GM19025 (cell line): ENCODE measurements around the gene HSPA1A.
"Not testable (repeated sequence)": the region's sequence is repeated elsewhere in the genome, so short reads cannot be mapped to it uniquely, and the experiment has no call there.

ENCODE experiments used
- ATAC-seq: cut with Tn5 transposase; IDR thresholded peaks from one replicate; pipeline ENCODE4 v1.9.1; 2021; ENCODE audit warnings: mild to moderate bottlenecking, low read depth, moderate library complexity; ENCODE audit not compliant: unreplicated experiment

HSPA1A gene

DNA sequence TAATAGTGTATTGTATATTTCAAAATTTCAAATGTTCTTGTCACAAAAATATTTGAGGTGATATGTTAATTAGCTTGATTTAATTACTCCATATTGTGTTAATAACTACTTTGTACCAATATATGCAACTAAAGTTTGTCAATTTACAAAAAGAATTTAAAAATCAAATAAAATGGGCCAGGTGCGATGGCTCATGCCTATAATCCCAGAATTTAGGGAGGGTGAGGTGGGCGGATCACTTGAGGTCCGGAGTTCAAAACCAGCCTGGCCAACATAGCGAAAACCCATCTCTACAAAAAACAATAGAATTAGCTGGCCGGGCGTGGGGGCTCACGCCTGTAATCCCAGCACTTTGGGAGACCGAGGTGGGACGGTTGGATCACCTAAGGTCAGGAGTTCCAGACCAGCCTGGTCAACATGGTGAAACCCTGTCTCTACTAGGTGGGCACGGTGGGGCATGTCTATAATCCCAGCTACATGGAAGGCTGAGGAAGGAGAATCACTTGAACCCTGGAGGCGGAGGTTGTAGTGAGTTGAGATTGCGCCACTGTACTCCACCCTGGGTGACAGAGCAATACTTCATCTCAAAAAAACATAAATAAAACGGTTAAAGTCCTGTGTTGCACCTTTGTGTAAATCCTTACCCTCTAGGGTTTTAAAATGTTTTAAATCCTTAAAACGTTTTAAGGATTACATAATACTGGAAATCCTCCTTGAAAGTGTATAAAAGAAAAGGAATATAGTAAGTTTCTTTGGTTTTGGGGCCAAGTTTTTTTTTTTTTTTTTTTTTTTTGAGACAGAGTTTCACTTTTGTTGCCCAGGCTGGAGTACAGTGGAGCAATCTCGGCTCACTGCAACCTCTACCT lies 16.2 kb downstream of the HSPA1A start:
- ATAC-seq, result no peak

DNA sequence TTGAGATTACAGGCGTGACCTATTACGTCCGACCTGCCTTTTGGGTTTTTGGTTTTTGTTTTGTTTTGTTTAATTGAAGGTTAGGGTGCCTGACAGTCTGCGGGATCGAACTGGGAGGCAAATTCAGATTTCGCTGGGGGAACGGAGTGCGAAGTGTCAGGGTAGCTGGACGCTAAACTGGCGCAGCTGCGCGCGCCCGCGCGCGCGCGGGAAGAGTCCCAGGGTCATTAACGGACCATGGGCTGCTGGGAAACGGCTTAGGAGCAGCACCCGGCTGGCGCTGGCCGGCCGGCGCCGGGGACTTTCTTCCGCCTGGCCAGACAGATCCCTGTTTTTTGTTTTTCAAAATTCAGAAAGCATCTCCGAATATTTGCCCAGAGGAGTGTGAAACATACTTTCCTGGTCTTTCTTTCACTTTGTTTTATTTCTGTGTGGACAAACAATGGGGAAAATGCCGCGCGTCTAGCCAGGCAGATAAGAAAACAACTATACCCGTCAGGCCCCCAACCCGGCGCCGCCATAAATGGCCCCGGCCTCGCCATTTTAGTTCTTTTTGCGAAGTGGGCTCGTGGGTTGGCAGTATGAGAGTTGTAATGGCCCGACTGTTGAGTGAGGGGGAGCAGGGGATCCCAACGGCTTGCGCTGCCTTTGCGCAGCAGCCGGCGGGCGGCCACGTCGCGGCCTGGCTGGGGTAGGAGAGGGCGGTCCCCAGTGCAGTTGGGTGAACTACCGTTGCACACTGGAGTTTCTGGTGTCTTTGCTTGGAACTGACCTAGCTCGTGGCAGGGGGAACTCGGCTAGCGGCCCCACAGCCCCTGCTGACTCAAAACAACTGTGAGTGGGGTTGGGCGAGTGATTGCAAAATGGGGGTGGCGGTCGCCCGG lies 19.3 kb downstream of the HSPA1A start:
- peak; percentile 43 for ATAC-seq

DNA sequence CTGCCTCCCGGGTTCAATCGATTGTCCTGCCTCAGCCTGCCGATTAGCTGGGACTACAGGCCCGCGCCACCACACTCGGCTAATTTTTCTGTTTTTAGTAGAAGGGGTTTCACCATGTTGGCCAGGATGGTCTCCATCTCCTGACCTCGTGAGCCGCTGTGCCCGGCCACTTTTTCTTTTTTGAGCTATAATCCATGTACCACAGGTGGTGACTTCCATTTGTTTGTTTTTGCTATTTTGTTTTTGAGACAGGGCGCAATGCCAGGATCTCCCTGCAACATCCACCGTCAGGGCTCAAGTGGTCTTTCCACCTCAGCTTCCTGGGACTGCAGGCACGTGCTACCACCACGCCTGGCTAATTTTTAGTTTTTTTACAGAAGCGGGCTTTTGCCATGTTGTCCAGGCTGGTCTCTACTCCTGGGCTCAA lies 20.7 kb downstream of the HSPA1A start:
- ATAC-seq, result no peak

DNA sequence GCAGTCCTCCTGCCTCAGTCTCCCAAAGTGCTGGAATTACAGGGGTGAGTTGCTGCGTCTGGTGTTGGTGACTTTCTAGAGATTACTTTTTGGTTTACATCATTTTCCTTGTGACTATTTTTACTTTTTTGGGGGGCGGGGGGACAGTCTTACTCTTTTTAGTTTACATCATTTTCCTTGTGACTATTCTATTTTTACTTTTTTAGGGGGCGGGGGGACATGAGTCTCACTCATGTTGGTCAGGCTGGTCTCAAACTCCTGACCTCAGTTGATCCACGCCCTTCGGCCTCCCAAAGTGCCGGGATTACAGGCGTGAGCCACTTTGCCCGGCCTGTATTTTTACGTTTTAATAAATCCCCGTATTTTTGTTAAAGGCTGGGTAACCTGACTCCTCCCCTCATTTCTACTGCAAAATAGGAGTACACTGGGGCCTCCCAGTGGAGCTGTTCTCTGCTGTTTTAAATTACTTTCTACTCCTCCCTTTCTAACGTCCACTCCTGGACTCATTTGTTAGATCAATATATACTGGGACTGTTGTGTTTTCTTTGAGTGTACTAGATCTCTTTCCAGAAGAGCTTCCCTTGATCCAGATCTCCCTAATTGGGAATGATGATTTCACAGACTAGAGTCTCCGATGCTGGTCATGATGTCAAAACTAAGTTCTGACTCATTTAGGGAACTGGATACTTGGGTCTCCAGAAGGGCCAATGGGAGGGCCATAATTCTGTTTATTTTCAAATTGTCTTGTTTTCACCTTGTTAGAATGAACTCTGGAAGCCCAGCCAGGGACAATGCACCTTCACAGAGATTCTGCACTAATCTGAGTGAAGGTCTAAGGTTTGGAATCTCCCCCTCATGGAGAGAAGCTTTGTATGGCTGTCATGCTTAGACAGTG lies 21.4 kb downstream of the HSPA1A start:
- no peak for ATAC-seq

DNA sequence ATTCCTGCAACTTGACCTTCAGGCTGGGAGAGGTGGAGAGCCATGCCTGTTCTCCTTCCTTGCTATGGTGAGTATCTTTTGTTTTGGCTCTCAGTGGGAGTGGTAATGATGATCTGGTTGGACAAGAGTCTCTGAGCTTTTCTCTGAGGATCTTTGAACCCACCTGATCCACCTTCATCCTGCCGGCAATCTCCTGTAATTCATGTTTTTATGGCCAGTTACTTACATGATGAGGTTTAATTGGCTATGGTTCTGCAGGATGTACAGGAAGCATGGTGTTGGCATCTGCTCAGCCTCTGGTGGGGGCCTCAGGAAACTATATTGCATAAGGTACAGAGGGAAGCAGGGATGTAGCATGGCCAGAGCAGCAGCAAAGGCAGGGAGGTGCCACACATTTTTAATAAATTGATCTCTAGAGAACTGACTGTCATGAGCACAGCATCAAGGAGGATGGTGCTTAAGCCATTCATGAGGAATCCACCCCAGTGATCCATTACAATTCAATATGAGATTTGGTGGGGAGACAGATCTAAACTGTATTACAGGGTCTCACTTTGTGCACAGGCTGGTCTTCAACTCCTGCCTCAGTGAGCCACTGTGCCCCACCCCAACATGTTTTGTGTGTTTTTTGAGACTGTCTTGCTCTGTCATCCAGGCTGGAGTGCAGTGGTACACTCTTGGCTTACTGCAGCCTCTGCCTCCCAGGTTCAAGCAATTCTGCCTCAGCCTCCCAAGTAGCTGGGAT lies 22.2 kb downstream of the HSPA1A start:
- no peak for ATAC-seq

DNA sequence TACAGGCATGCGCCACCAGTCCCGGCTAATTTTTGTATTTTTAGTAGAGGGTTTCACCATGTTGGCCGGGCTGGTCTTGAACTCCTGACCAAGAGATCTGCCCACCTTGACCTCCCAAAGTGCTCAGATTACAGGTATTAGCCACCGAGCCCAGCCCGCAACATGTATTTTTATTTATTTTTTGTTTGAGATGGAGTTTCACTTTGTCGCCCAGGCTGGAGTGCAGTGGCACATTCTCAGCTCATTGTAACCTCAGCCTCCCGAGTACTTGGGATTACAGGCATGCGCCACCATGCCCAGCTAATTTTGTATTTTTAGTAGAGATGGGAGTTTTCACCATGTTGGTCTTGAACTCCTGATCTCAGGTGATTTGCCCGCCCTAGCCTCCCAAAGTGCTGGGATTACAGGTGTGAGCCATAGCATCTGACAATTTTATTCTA lies 22.8 kb downstream of the HSPA1A start:
- ATAC-seq, result not testable (repeated sequence)

DNA sequence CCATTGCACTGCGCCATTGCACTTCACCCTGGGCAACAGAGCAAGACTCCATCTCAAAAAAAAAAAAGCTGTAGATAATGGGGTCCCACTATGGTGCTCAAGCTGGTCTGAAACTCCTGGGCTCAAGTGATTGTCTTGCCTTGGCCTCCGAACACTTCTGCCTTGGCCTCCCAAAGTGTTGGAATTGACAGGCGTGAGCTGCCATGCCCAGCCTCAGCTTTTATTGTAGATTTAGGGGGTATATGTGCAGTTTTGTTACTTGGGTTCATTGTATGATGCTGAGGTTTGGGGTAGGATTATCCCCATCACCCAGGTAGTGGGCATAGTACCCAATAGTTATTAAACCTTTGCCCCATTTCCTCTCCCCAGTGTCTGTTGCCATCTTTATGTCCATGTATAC lies 23.6 kb downstream of the HSPA1A start:
- ATAC-seq, result no peak

DNA sequence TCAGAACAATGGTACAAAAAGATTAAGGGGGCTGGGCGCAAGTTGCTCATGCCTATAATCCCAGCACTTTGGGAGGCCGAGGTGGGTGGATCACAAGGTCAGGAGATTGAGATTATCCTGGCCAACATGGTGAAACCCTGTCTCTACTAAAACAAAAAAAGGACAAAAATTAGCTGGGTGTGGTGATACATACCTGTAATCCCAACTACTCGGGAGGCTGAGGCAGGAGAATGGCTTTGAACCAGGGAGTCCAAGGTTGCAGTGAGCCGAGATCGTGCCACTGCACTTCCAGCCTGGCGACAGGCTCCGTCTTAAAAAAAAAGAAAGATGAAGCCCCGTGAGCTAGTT lies 24.4 kb downstream of the HSPA1A start:
- not testable (repeated sequence) for ATAC-seq

DNA sequence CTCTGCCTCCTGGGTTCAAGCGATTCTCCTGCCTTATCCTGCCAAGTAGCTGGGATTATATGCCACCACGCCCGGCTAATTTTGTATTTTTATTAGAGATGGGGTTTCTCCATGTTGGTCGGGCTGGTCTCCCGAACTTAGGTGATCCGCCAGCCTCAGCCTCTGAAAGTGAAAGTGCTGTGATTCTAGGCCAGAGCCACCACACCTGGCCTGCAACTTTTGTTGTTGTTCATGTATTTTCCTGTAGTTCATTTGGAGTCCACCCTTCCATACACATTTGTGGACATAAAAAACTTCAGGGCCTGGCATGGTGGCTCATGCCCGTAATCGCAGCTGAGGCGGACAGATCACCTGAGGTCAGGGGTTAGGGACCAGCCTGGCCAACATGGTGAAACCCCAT lies 26.7 kb downstream of the HSPA1A start:
- ATAC-seq, result no peak

DNA sequence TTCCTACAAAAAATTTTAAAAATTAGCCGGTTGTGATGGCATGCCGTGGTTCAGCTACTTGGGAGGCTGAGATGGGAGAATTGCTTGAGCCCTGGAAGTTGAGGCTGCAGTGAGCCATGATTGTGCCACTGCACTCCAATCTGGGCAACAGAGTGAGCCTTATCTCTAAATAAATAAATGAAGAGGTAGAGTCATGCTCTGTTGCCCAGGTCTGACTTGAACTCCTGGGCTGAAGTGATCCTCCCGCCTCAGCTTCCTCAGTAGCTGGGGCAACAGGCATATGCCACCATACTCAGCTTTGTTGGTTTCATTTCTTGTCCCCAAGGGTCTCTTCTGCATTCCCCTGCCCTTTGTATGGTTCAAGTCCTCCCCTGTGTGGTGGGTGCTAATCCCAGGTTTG lies 29.2 kb downstream of the HSPA1A start:
- ATAC-seq, result no peak

DNA sequence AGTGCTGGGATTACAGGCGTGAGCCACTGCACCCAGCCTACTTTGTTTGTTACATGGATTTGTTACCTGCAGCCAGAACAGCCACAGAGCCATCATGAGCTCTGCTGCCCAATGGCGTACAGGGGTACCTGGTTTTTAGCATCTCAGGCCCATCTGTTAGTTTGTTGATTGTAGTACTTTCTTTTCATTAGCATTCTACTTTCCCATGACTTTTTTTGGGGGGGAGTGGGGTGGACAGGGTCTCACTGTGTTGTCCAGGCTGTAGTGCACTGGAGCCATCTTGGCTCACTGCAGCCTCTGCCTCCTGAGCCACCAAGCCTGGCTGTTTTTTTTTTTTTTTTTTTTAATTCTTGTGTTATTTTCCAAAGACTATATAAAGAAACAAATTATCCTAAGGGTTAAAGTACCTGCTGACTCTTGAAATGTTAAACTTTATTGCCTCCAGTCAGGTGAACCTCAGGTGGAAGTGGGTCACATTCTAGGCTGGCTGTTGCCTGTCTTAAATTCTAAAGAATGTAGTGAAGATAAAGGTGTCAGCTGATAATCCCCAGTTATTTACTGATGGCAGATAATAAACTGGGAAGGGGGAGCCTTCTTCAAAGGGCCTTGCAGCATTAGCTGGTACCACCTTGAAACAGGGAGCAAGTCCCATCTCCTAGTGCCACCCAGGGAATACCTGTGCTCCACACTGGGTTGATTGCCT lies 32.1 kb downstream of the HSPA1A start:
- ATAC-seq, result no peak

DNA sequence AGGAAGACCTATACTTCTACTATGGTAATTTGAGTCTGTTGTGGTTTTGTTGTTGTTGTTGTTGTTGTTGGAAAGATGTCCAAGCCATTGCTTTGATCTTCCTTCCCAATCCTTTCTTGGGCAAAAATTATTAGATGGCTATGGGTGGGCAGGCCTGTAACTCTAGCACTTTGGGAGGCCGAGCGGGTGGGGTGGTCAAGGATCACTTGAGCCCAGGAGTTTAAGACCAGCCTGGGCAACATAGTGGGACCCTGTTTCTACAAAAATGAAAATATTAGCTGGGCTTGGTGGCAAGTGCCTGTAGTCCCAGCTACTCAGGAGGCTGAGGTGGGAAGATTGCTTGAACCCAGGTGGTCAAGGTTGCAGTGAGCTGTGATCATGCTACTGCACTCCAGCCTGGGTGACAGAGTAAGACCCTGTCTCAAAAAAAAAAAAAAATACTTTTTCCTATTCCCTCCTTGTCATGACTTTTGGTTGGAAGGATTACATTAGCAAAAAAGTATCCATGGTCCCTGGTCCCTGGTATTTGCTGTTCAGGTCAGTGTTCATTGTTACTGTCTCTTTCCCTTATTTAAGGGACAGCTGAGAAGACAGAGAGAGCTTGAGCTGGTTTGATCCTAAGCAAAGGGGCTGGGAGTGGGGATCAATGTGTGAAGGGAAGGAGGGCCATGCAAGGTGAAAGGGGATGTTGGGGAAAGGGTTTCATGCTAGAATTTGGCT lies 35.6 kb downstream of the HSPA1A start:
- no peak for ATAC-seq

DNA sequence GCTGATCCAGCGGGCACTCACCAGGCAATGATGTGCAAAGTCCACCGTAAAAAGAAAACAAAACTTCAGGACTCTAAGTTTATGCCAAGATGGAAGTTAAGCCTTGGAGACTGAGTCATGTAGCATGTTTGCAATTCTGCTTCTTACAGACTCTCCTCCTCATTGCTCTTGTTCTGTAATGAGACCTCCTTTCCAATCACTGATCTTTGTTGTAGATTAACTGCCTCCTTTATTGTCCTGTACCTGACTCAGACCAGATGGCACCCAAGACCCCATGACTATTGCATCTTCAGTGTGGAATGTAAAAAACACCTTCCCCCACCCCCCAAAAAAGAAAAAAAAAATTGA lies 36.1 kb downstream of the HSPA1A start:
- no peak for ATAC-seq

DNA sequence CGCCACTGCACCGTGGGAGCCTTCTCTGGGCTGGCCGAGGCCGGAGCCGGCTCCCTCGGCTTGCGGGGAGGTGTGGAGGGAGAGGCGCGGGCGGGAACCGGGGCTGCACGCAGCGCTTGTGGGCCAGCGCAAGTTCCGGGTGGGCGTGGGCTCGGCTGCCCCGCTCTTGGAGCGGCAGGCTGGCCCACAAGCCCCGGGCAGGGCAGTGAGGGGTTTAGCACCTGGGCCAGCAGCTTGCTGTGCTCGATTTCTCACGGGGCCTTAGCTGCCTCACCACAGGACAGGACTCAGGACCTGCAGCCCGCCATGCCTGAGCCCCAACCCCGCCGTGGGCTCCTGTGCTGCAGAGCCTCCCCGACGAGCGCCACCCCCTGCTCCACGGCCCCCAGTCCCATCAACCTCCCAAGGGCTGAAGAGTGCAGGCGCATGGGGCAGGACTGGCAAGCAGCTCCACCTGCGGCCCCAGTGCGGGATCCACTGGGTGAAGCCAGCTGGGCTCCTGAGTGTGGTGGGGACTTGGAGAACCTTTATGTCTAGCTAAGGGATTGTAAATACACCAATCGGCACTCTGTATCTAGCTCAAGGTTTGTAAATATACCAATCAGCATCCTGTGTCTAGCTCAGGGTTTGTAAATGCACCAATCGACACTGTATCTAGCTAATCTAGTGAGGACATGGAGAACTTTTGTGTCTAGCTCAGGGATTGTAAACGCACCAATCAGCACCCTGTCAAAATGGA lies 36.8 kb downstream of the HSPA1A start:
- not testable (repeated sequence) for ATAC-seq

DNA sequence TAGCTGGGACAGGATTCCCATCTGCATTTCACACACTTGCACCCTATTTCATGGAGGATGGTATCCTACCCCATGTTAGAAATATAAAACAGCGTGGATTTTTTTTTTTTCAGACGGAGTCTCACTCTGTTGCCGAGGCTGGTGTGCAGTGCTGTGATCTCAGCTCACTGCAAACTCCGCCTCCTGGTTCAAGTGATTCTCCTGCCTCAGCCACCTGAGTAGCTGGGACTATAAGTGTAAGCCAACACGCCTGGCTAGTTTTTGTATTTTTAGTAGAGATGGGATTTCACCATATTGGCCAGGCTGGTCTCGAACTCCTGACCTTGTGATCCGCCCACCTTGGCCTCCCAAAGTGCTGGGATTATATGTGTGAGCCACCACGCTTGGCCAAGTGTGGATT lies 42.4 kb downstream of the HSPA1A start:
- not testable (repeated sequence) for ATAC-seq

DNA sequence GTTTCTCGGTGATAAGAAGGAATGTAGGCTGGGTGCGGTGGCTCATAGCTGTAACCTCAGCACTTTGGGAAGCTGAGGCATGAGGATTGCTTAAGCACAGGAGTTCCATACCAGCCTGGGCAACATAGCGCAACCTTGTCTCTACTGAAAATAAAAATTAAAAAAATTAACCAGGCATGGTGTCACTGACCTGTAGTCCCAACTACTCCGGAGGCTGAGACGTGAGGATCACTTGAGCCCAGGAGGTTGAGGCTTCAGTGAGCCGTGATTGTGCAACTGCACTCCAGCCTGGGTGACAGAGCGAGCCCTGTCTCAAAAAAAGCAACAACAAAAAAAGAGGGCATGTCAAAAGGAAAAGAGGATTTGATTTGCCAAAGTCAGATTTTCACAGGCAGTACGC lies 43.4 kb downstream of the HSPA1A start:
- ATAC-seq, result no peak

DNA sequence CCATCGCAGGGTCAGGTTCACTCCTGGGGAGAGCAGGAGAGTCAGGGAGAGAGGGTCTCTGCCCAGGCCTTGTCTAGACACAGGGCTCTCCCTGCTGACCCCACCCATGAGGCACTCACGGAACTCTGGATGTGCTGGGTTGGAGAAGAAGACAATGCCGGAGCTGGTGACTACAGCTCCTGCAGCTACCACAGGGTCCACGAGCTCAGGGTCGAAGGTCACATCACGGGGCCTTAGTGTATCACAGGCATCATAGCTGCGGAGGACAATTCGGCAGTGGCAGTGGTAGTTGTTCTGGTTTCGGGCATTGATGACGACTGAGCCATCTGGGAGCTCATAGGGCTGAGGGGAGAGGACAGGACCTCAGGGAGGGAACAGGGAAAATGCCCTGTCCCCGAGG lies 44.6 kb downstream of the HSPA1A start:
- ATAC-seq, result no peak

DNA sequence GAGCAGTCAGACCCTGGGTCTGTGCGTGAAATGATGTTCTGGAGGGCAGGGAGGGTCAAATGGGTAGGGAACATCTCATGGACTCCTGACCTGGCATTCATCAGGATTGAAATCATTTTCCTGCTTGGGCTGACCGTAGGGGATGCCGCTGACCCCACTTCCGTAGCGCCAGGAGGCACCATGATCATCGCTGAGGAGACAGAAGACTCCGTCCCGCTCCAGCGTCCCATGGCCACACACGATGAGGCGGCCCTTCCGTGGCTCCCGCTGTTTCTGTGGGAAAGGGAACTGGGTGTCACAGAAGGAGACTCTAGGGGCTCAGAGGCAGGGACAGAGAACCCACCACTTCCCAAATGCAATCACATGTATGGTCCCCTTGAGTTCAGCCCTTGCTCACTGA lies 45.0 kb downstream of the HSPA1A start:
- ATAC-seq, result no peak
